ENCODE results near the gene CC2D1B.

DNA sequence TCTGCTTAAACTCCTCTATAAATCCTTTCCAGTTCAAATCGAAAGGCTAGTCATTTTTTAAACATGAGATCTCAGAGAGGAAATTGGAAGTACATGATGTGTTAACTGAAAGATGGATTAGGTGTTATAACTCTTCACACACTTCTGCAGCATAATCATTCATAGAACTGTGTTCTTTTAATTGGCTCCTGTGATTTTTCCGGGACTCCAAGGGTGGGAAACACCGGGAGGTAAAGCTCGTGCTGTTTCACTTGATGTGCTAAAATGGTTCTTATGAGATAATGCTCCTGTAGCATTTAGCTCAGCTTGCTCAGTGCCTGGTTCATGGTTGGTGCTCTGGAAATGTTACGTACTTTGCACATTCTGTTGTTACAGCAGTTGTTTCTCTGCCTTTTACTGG lies 40.2 kb downstream of the CC2D1B start:
- TF ChIP-seq POLR2A (IDR thresholded peaks at IDR 0.05) (no peak), CTCF (IDR thresholded peaks at IDR 0.05) (no peak)
